Right lobe of liver (tissue), 6 donors: Measurements from ENCODE around the gene LHFPL4. TPM values are rescaled to one million over a fixed set of nuclear protein-coding genes. Genes with fewer than 3 reads are reported as not detected.

Source experiments
- ATAC-seq, 4 donors: fragments of 200-7000 bp; cut with Tn5 transposase; one replicate each; pipeline ENCODE4 v1.9.1; 2020; ENCODE audit warnings: mild to moderate bottlenecking in 4 of 4, moderate library complexity in 4 of 4
- DNase-seq, 3 donors: peaks; one replicate each; pipeline ENCODE4 v3.0.0-alpha.2; 2020
- H3K27ac ChIP-seq, 3 donors: fragments of 200-600 bp; one replicate each; pipeline ENCODE4 v1.8.0; 2022
- H3K27me3 ChIP-seq, 2 donors: fragments of 200-600 bp; one replicate each; pipeline ENCODE4 v1.8.0; 2022
- H3K36me3 ChIP-seq, 4 donors: fragments of 200-600 bp; sonication (generic) in 1 of 4; one replicate each; pipeline versions ENCODE4 v1.5.1 to v1.8.0; 2017 to 2022; ENCODE audit warnings: control low read depth in 1 of 4
- H3K4me1 ChIP-seq, 4 donors: fragments of 200-600 bp; sonication (generic) in 1 of 4; one replicate each; pipeline versions ENCODE4 v1.5.1 to v1.8.0; 2017 to 2022; ENCODE audit warnings: control low read depth in 1 of 4
- H3K4me3 ChIP-seq, 3 donors: fragments of 200-600 bp; one replicate each; pipeline ENCODE4 v1.8.0; 2022
- H3K9me3 ChIP-seq, 4 donors: fragments of 200-600 bp; sonication (generic) in 1 of 4; one replicate each; pipeline versions ENCODE4 v1.5.1 to v1.8.0; 2017 to 2022; ENCODE audit warnings: control low read depth in 1 of 4
- POLR2A ChIP-seq: fragments of 450-650 bp; IDR thresholded peaks from one replicate; pipeline ENCODE4 v1.6.1; 2017; ENCODE audit warnings: antibody characterized with exemption, mild to moderate bottlenecking
- WGBS: methylation state at CpG from one replicate; pipeline ENCODE4 v1.1.6; 2018; ENCODE audit warnings: low coverage, low lambda C conversion rate; ENCODE audit not compliant: insufficient coverage; ENCODE audit errors: missing lambda C conversion rate; 5-methylcytosine and 5-hydroxymethylcytosine counted together
- intact Hi-C, 2 donors: fragments of 100-400 bp; cut with DNase I; formaldehyde crosslinking; loops; one replicate each; pipeline versions ENCODE4 v1.11.2 to v1.14.1; 2022
- total RNA-seq, 6 experiments: library from RNA; depleted of rRNA in 2 of 6; stranded (reverse); fragments of >200 nt in 2 of 6; fragmentation: NEBNext Ultra II Directional in 3 of 6; extraction: Animal tissue kit (Norgen Biotek cat#: 25700) in 3 of 6; gene quantifications; one replicate each; pipeline versions ENCODE4 v1.1.0 to v1.2.4, GENCODE V29; 2016 to 2023
- TF ChIP-seq, protein P1 (sequence below), 4 donors: fragments of 200-600 bp in 3 of 4; fragments of 450-650 bp in 1 of 4; IDR thresholded peaks; one replicate each; pipeline versions ENCODE4 v1.5.1 to v1.8.0; 2016 to 2022; ENCODE audit warnings: antibody characterized with exemption in 4 of 4, mild to moderate bottlenecking in 2 of 4
- donor health status: DM: no; HTN: yes; CAD: no.
- donor health status: DM: no; HTN: no; CAD: no.
- donor health status: DM: no; HTN: no; CAD: no.
- donor health status: DM: no; HTN: yes; CAD: no.
- donor health status: DM: no; HTN: yes; CAD: no.

Gene LHFPL4
- total RNA-seq, 6 experiments from 2014 or later, result 0.07 TPM; not detected in 5

DNA sequence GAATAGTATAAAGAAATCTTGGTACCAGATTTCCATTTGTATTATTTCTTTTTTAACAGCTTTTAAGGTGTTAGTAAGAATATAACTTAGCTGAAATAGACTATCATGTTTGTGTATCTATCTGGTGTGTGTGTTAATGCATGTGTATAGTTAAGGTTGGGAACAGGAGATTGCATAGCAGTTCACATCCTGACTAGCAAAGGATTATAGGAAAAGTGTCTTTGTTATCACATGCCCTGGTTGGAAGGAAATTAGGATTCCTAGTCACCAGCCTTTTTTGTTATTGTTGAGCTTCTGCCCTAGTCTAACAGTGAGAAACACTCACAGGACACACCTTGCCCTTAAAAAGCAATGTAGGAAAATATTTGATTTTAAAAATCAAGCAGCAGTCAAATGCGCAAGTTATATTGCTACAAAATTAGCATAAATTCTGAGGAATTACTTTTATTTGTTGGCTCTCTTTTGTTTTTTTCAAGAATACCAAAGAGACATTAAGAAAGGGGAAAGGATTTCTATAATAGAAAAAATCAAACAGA lies 98.0 kb downstream of the LHFPL4 start:
- ATAC-seq, result no peak
- no peak overlapping the region for H3K4me3 ChIP-seq
- no peak overlapping the region for H3K27ac ChIP-seq
- 93% methylated on average over 1 of the region's 1 CpG for WGBS
- intact Hi-C loops, result no loop called here
- no peak for DNase-seq
- peaks cover 3 to 91% (median 37%) of the 10 kb centered on the region in 4 donors for H3K36me3 ChIP-seq
- TF ChIP-seq, protein P1, sequence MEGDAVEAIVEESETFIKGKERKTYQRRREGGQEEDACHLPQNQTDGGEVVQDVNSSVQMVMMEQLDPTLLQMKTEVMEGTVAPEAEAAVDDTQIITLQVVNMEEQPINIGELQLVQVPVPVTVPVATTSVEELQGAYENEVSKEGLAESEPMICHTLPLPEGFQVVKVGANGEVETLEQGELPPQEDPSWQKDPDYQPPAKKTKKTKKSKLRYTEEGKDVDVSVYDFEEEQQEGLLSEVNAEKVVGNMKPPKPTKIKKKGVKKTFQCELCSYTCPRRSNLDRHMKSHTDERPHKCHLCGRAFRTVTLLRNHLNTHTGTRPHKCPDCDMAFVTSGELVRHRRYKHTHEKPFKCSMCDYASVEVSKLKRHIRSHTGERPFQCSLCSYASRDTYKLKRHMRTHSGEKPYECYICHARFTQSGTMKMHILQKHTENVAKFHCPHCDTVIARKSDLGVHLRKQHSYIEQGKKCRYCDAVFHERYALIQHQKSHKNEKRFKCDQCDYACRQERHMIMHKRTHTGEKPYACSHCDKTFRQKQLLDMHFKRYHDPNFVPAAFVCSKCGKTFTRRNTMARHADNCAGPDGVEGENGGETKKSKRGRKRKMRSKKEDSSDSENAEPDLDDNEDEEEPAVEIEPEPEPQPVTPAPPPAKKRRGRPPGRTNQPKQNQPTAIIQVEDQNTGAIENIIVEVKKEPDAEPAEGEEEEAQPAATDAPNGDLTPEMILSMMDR (IDR thresholded peaks at IDR 0.05), result no peak
- TF ChIP-seq POLR2A, result no peak
- H3K27me3 ChIP-seq, result no peaks in the 10 kb centered on the region
- no peaks in the 10 kb centered on the region for H3K9me3 ChIP-seq
- no peaks in the 10 kb centered on the region for H3K4me1 ChIP-seq

GRCh38 chr3:9452417-9452816 lies 101.2 kb downstream of the LHFPL4 start:
- Histone ChIP-seq H3K36me3 (peaks cover 0 to 90% (median 48%) of the 10 kb centered on the region in 4 donors), H3K4me1 (no peaks in the 10 kb centered on the region), H3K27me3 (no peaks in the 10 kb centered on the region), H3K9me3 (no peaks in the 10 kb centered on the region), H3K27ac (no peak overlapping the region), H3K4me3 (no peak overlapping the region)
- TF ChIP-seq, protein P1 (IDR thresholded peaks at IDR 0.05), result no peak
- no peak for TF ChIP-seq POLR2A
- peak in 1 of 4 donors; percentile 46 for ATAC-seq
- intact Hi-C loops, result no loop called here
- no peak for DNase-seq
- 70% methylated on average over 2 of the region's 2 CpGs for WGBS

- ATAC-seq, result no peak
- 93% methylated on average over 2 of the region's 2 CpGs for WGBS
- peaks cover 0 to 92% (median 56%) of the 10 kb centered on the region in 4 donors for H3K36me3 ChIP-seq
Observed at GRCh38 chr3:9450991-9451390, 102.6 kb downstream of the LHFPL4 start.

GRCh38 chr3:9450126-9450525 lies 103.5 kb downstream of the LHFPL4 start:
- intact Hi-C loops, result no loop called here
- WGBS, result 100% methylated on average over 1 of the region's 1 CpG
- Histone ChIP-seq H3K4me1 (no peaks in the 10 kb centered on the region), H3K36me3 (peaks cover under 1 to 92% (median 58%) of the 10 kb centered on the region in 4 donors), H3K27me3 (no peaks in the 10 kb centered on the region), H3K9me3 (no peaks in the 10 kb centered on the region), H3K27ac (no peak overlapping the region), H3K4me3 (no peak overlapping the region)
- no peak for ATAC-seq
- DNase-seq, result no peak
- TF ChIP-seq, protein P1 (IDR thresholded peaks at IDR 0.05), result no peak
- TF ChIP-seq POLR2A, result no peak

More at GRCh38 chr3:9450991-9451390, 102.6 kb downstream of the LHFPL4 start:
- Histone ChIP-seq H3K27ac (no peak overlapping the region), H3K9me3 (no peaks in the 10 kb centered on the region), H3K4me1 (no peaks in the 10 kb centered on the region), H3K4me3 (no peak overlapping the region), H3K27me3 (no peaks in the 10 kb centered on the region)
- TF ChIP-seq, protein P1 (IDR thresholded peaks at IDR 0.05), result no peak
- no peak for TF ChIP-seq POLR2A
- no peak for DNase-seq
- intact Hi-C loops, result no loop called here
